Upper lobe of left lung (tissue), 6 donors: ENCODE results near the gene THBS1. TPM values are rescaled to one million over a fixed set of nuclear protein-coding genes. Genes with fewer than 3 reads are reported as not detected.

Experiments used
- total RNA-seq, 6 donors: library from RNA; depleted of rRNA in 4 of 6; stranded (reverse); fragments of >200 nt in 4 of 6; gene quantifications; one replicate each; pipeline versions ENCODE4 v1.1.0 to v1.2.1, GENCODE V29; 2016 to 2021
- donor health status: DM: no; HTN: no; CAD: no; lungs with moderate emphysema.
- donor health status: DM: no; HTN: yes; CAD: no; lungs with severe emphysema.

The THBS1 gene
- total RNA-seq, 6 donors from 2014 or later = 405 to 497 (median 457) TPM

Other genes starting within 250 kb of the THBS1 start
- gene FSIP1, start 201.8 kb downstream of the THBS1 start, total RNA-seq = 1 to 10 TPM in 1 of 6 donors, under 1 TPM in 3, not detected in 2; 0.26 to 3.2 (median 0.79) TPM